T1000 (cell line): ENCODE measurements around the gene CCL24.
"Not testable (repeated sequence)": the region's sequence is repeated elsewhere in the genome, so short reads cannot be mapped to it uniquely, and the experiment has no call there.

Source experiments
- DNase-seq: peaks from one replicate; lab custom pipeline; 2025; ENCODE audit warnings: mixed read lengths; lab: John Stamatoyannopoulos, UW

The CCL24 gene

GRCh38 chr7:75819711-75820110 is 6.1 kb upstream of the CCL24 start:
- no peak for DNase-seq

- no peak for DNase-seq
Observed at GRCh38 chr7:75818472-75818871, 4.9 kb upstream of the CCL24 start.

GRCh38 chr7:75817116-75817515 is 3.5 kb upstream of the CCL24 start:
- no peak for DNase-seq

GRCh38 chr7:75815418-75816064 is 1.9 kb upstream of the CCL24 start:
- DNase-seq: no peak

GRCh38 chr7:75814407-75814947 is 871 bp upstream of the CCL24 start:
- no peak for DNase-seq

GRCh38 chr7:75813084-75813483 is 522 bp downstream of the CCL24 start:
- no peak for DNase-seq

- DNase-seq: no peak
Observed at GRCh38 chr7:75811894-75812678, 1.5 kb downstream of the CCL24 start.

- no peak for DNase-seq
Observed at GRCh38 chr7:75809396-75809795, 4.2 kb downstream of the CCL24 start.

GRCh38 chr7:75808106-75808505 is 5.5 kb downstream of the CCL24 start:
- DNase-seq: no peak

- no peak for DNase-seq
Observed at GRCh38 chr7:75807452-75807851, 6.2 kb downstream of the CCL24 start.

- DNase-seq: no peak
Observed at GRCh38 chr7:75806560-75807307, 6.9 kb downstream of the CCL24 start.

GRCh38 chr7:75804705-75805104 is 8.9 kb downstream of the CCL24 start:
- no peak for DNase-seq

- DNase-seq: no peak
Observed at GRCh38 chr7:75804004-75804403, 9.6 kb downstream of the CCL24 start.

GRCh38 chr7:75802552-75802821 is 11.1 kb downstream of the CCL24 start:
- DNase-seq: no peak

- no peak for DNase-seq
Observed at GRCh38 chr7:75798770-75799169, 14.8 kb downstream of the CCL24 start.

- no peak for DNase-seq
Observed at GRCh38 chr7:75796420-75796819, 17.2 kb downstream of the CCL24 start.

- no peak for DNase-seq
Observed at GRCh38 chr7:75795831-75796285, 17.7 kb downstream of the CCL24 start.

GRCh38 chr7:75793676-75794075 is 19.9 kb downstream of the CCL24 start:
- no peak for DNase-seq

- not testable (repeated sequence) for DNase-seq
Observed at GRCh38 chr7:75792567-75792966, 21.0 kb downstream of the CCL24 start.

- DNase-seq: no peak
Observed at GRCh38 chr7:75789361-75789924, 24.2 kb downstream of the CCL24 start.

GRCh38 chr7:75788154-75788847 is 25.3 kb downstream of the CCL24 start:
- not testable (repeated sequence) for DNase-seq

- not testable (repeated sequence) for DNase-seq
Observed at GRCh38 chr7:75783058-75783457, 30.5 kb downstream of the CCL24 start.
